PC-3 (cell line): ENCODE results near the gene EGFL8. TPM values are rescaled to one million over a fixed set of nuclear protein-coding genes. Genes with fewer than 3 reads are reported as not detected.

ENCODE experiments used
- ATAC-seq: fragments of 200-7000 bp; cut with Tn5 transposase; 2 replicates; pipeline ENCODE4 v1.9.1; 2020; ENCODE audit warnings: mild to moderate bottlenecking, moderate library complexity
- BruUV-seq: library from RNA; stranded (reverse); fragments of 400-500 nt; replicated peaks from 2 replicates; lab custom pipeline; 2021; lab: Mats Ljungman, UMichigan
- CTCF ChIA-PET: fragments of 300-600 bp; sonication (Branson Sonifier 250); formaldehyde crosslinking; loops from one replicate; lab custom pipeline; 2022; ENCODE audit warnings: antibody characterized with exemption; lab: Charles Lee
- POLR2A ChIA-PET: fragments of 300-600 bp; sonication (Branson Sonifier 250); formaldehyde crosslinking; loops from one replicate; lab custom pipeline; 2022; ENCODE audit warnings: antibody characterized with exemption; ENCODE audit not compliant: unreplicated experiment; lab: Charles Lee
- DNase-seq: peaks from one replicate; pipeline ENCODE4 v3.0.0-alpha.2; 2015
- H2AFZ ChIP-seq: fragments of 300-600 bp; sonication (generic); 2 replicates; pipeline ENCODE4 v1.6.0; 2016; ENCODE audit warnings: antibody characterized with exemption, low read length
- H3F3A ChIP-seq: fragments of 300-600 bp; sonication (generic); one replicate; pipeline ENCODE4 v1.6.0; 2017; ENCODE audit warnings: antibody characterized with exemption, low read length, control low read depth, mild to moderate bottlenecking; ENCODE audit not compliant: unreplicated experiment
- H3K27ac ChIP-seq: fragments of 300-600 bp; sonication (generic); 2 replicates; pipeline ENCODE4 v1.5.1; 2016; ENCODE audit warnings: mild to moderate bottlenecking, low read length
- H3K27me3 ChIP-seq: fragments of 300-600 bp; sonication (generic); 2 replicates; pipeline ENCODE4 v1.6.1; 2016; ENCODE audit warnings: low read length, mixed read lengths
- H3K36me3 ChIP-seq: fragments of 300-600 bp; sonication (generic); 2 replicates; pipeline ENCODE4 v1.6.1; 2016; ENCODE audit warnings: low read depth, mixed run types, low read length, mixed read lengths
- H3K4me1 ChIP-seq: fragments of 300-600 bp; sonication (generic); 2 replicates; pipeline ENCODE4 v1.5.1; 2016; ENCODE audit warnings: low read length; ENCODE audit not compliant: insufficient read depth
- H3K4me2 ChIP-seq: fragments of 300-600 bp; sonication (generic); 2 replicates; pipeline ENCODE4 v1.6.0; 2016; ENCODE audit warnings: low read length
- H3K4me3 ChIP-seq: fragments of 300-600 bp; sonication (generic); 2 replicates; pipeline ENCODE4 v1.5.1; 2016; ENCODE audit warnings: mild to moderate bottlenecking, low read length, mixed read lengths
- H3K79me2 ChIP-seq: fragments of 300-600 bp; sonication (generic); 2 replicates; pipeline ENCODE4 v1.6.1; 2017; ENCODE audit warnings: low read length, mixed read lengths
- H3K9ac ChIP-seq: fragments of 300-600 bp; sonication (generic); 2 replicates; pipeline ENCODE4 v1.6.0; 2016; ENCODE audit warnings: mild to moderate bottlenecking, low read length
- H3K9me2 ChIP-seq: fragments of 300-600 bp; sonication (generic); replicated peaks from 2 replicates; pipeline ENCODE4 v1.6.1; 2016; ENCODE audit warnings: mixed run types, low read length, mixed read lengths
- H3K9me3 ChIP-seq: fragments of 300-600 bp; sonication (generic); 2 replicates; pipeline ENCODE4 v1.6.1; 2016; ENCODE audit warnings: low read length, mixed read lengths
- H4K20me1 ChIP-seq: fragments of 300-600 bp; sonication (generic); 2 replicates; pipeline ENCODE4 v1.6.1; 2016; ENCODE audit warnings: low read length, mixed read lengths
- CTCF ChIP-seq: fragments of 300-600 bp; sonication (generic); conservative IDR thresholded peaks from 2 replicates; pipeline ENCODE4 v1.5.1; 2017; ENCODE audit warnings: antibody characterized with exemption, low read depth, mild to moderate bottlenecking, low read length
- EZH2 ChIP-seq: fragments of 300-600 bp; sonication (generic); IDR thresholded peaks from one replicate; pipeline ENCODE4 v1.6.1; 2017; ENCODE audit warnings: antibody characterized with exemption, mild to moderate bottlenecking, low read length; ENCODE audit not compliant: unreplicated experiment
- EZH2phosphoT487 ChIP-seq: fragments of 300-600 bp; sonication (generic); IDR thresholded peaks from 2 replicates; pipeline ENCODE4 v1.6.1; 2018; ENCODE audit warnings: mild to moderate bottlenecking, antibody characterized with exemption, low read length, borderline replicate concordance
- intact Hi-C: fragments of 100-400 bp; cut with micrococcal nuclease; formaldehyde crosslinking; loops from 2 replicates; pipeline ENCODE4 v1.9.0; 2023
- total RNA-seq: library from RNA; depleted of rRNA; stranded (reverse); fragments of >200 nt; gene quantifications from 2 replicates; pipeline ENCODE4 v1.2.3, GENCODE V29; 2014

The EGFL8 gene
- total RNA-seq, 1 experiment from 2014 or later = 7.9 TPM

- no peaks in the 10 kb centered on the region for H3K27me3 ChIP-seq
- ATAC-seq (no peak), DNase-seq (no peak)
- H3K4me3 ChIP-seq = no peak overlapping the region
- no peak overlapping the region for H3K9ac ChIP-seq
- TF ChIP-seq EZH2phosphoT487 = no peak
- no peak for TF ChIP-seq CTCF
- no peak for TF ChIP-seq EZH2
- no peak overlapping the region for H2AFZ ChIP-seq
- no peaks in the 10 kb centered on the region for H3F3A ChIP-seq
- BruUV-seq = no TSS peak
- H3K36me3 ChIP-seq = peaks cover 5% of the 10 kb centered on the region
- no peaks in the 10 kb centered on the region for H3K9me2 ChIP-seq
- H4K20me1 ChIP-seq = no peaks in the 10 kb centered on the region
- H3K27ac ChIP-seq = no peak overlapping the region
- ChIA-PET POLR2A (interaction anchor here (0.5 kb wide), 1 partner anchor 14 kb away, joined by 3 read pairs; no protein-coding TSS in a partner anchor), CTCF (no interaction called here)
- intact Hi-C loops = no loop called here
- peaks cover 12% of the 10 kb centered on the region for H3K79me2 ChIP-seq
- peaks cover 9% of the 10 kb centered on the region for H3K4me1 ChIP-seq
- H3K4me2 ChIP-seq = no peak overlapping the region
- H3K9me3 ChIP-seq = no peaks in the 10 kb centered on the region
These were observed 18.2 kb downstream of the EGFL8 start for GRCh38 chr6:32182555-32182981.

- H3K9ac ChIP-seq = no peak overlapping the region
These were observed 18.6 kb downstream of the EGFL8 start for GRCh38 chr6:32183030-32183429.

More at GRCh38 chr6:32183030-32183429, 18.6 kb downstream of the EGFL8 start:
- H3K27ac ChIP-seq = no peak overlapping the region
- BruUV-seq = no TSS peak
- no peaks in the 10 kb centered on the region for H3K9me3 ChIP-seq
- no peaks in the 10 kb centered on the region for H3K27me3 ChIP-seq
- no peak for TF ChIP-seq CTCF
- TF ChIP-seq EZH2phosphoT487 = no peak
- TF ChIP-seq EZH2 = no peak
- no peaks in the 10 kb centered on the region for H3K9me2 ChIP-seq
- intact Hi-C loops = no loop called here
- ATAC-seq (no peak), DNase-seq (no peak)
- no peaks in the 10 kb centered on the region for H3F3A ChIP-seq
- CTCF ChIA-PET = no interaction called here
- H3K4me3 ChIP-seq = no peak overlapping the region
- H2AFZ ChIP-seq = no peak overlapping the region
- H3K36me3 ChIP-seq = peaks cover 5% of the 10 kb centered on the region
- peaks cover 8% of the 10 kb centered on the region for H3K4me1 ChIP-seq
- POLR2A ChIA-PET = interaction anchor here (0.5 kb wide), 1 partner anchor 14 kb away, joined by 3 read pairs; no protein-coding TSS in a partner anchor
- peaks cover 12% of the 10 kb centered on the region for H3K79me2 ChIP-seq
- no peak overlapping the region for H3K4me2 ChIP-seq
- H4K20me1 ChIP-seq = no peaks in the 10 kb centered on the region
